ENCODE data around the gene STAT5B. TPM values are rescaled to one million over a fixed set of nuclear protein-coding genes. Genes with fewer than 3 reads are reported as not detected.

The STAT5B gene
- total RNA-seq, 6 experiments from 2014 or later, result 16.8 to 22.5 (median 20.1) TPM

GRCh38 chr17:42287977-42288802 lies 12.0 kb upstream of the STAT5B start, which contains the start of gene STAT5A:
TSS of gene STAT5A (plus strand) at chr17:42288498. CDS start at chr17:42289412, 914 bp downstream.
- Mint-ChIP-seq H3K4me3 (peak within 1 kb of the TSS; percentile 68), H3K27ac (no peak within 1 kb of the TSS), H3K36me3 (ENCODE audit: low read depth) (no peaks in the 10 kb centered on the region), H3K4me1 (ENCODE audit: low read depth) (peaks cover 10% of the 10 kb centered on the region), H3K27me3 (ENCODE audit: insufficient read depth) (peaks cover 23% of the 10 kb centered on the region), H3K9me3 (no peaks in the 10 kb centered on the region)
- peak; percentile 28 for DNase-seq
- no peak for TF ChIP-seq CTCF (IDR thresholded peaks at IDR 0.05)

- no peak for TF ChIP-seq CTCF (IDR thresholded peaks at IDR 0.05)
- H3K27me3 Mint-ChIP-seq (ENCODE audit: insufficient read depth), result peaks cover 24% of the 10 kb centered on the region
- H3K36me3 Mint-ChIP-seq (ENCODE audit: low read depth), result no peaks in the 10 kb centered on the region
- DNase-seq, result no peak
- no peaks in the 10 kb centered on the region for H3K9me3 Mint-ChIP-seq
- peak overlapping the region; percentile 68 for H3K4me3 Mint-ChIP-seq
- no peak overlapping the region for H3K27ac Mint-ChIP-seq
- peaks cover 10% of the 10 kb centered on the region for H3K4me1 Mint-ChIP-seq (ENCODE audit: low read depth)
These were observed 11.2 kb upstream of the STAT5B start for GRCh38 chr17:42287305-42287976.

GRCh38 chr17:42286411-42287221 lies 10.4 kb upstream of the STAT5B start:
- no peaks in the 10 kb centered on the region for H3K36me3 Mint-ChIP-seq (ENCODE audit: low read depth)
- no peak overlapping the region for H3K27ac Mint-ChIP-seq
- peaks cover 21% of the 10 kb centered on the region for H3K27me3 Mint-ChIP-seq (ENCODE audit: insufficient read depth)
- DNase-seq, result no peak
- H3K4me1 Mint-ChIP-seq (ENCODE audit: low read depth), result peaks cover 10% of the 10 kb centered on the region
- peak overlapping the region; percentile 51 for H3K4me3 Mint-ChIP-seq
- no peak for TF ChIP-seq CTCF (IDR thresholded peaks at IDR 0.05)
- H3K9me3 Mint-ChIP-seq, result no peaks in the 10 kb centered on the region

GRCh38 chr17:42285346-42286050 lies 9.3 kb upstream of the STAT5B start:
- Mint-ChIP-seq H3K27ac (no peak overlapping the region), H3K4me1 (ENCODE audit: low read depth) (peaks cover 10% of the 10 kb centered on the region), H3K36me3 (ENCODE audit: low read depth) (no peaks in the 10 kb centered on the region), H3K27me3 (ENCODE audit: insufficient read depth) (peaks cover 21% of the 10 kb centered on the region), H3K9me3 (no peaks in the 10 kb centered on the region), H3K4me3 (no peak overlapping the region)
- no peak for DNase-seq
- TF ChIP-seq CTCF (IDR thresholded peaks at IDR 0.05), result no peak

GRCh38 chr17:42284566-42284965 lies 8.4 kb upstream of the STAT5B start:
- peaks cover 21% of the 10 kb centered on the region for H3K27me3 Mint-ChIP-seq (ENCODE audit: insufficient read depth)
- H3K27ac Mint-ChIP-seq, result no peak overlapping the region
- peaks cover 10% of the 10 kb centered on the region for H3K4me1 Mint-ChIP-seq (ENCODE audit: low read depth)
- H3K36me3 Mint-ChIP-seq (ENCODE audit: low read depth), result no peaks in the 10 kb centered on the region
- TF ChIP-seq CTCF (IDR thresholded peaks at IDR 0.05), result no peak
- DNase-seq, result no peak
- H3K9me3 Mint-ChIP-seq, result no peaks in the 10 kb centered on the region
- no peak overlapping the region for H3K4me3 Mint-ChIP-seq

Data from HFFc6 (cell line).